GM18517 (cell line): ENCODE measurements around the gene SKAP1.
"Not testable (repeated sequence)": the region's sequence is repeated elsewhere in the genome, so short reads cannot be mapped to it uniquely, and the experiment has no call there.

Source experiments
- ATAC-seq: cut with Tn5 transposase; IDR thresholded peaks from one replicate; pipeline ENCODE4 v1.9.1; 2021; ENCODE audit warnings: mild to moderate bottlenecking, moderate library complexity; ENCODE audit not compliant: unreplicated experiment

Gene SKAP1

GRCh38 chr17:48294020-48294805, 135.8 kb downstream of the SKAP1 start:
- no peak for ATAC-seq

DNA sequence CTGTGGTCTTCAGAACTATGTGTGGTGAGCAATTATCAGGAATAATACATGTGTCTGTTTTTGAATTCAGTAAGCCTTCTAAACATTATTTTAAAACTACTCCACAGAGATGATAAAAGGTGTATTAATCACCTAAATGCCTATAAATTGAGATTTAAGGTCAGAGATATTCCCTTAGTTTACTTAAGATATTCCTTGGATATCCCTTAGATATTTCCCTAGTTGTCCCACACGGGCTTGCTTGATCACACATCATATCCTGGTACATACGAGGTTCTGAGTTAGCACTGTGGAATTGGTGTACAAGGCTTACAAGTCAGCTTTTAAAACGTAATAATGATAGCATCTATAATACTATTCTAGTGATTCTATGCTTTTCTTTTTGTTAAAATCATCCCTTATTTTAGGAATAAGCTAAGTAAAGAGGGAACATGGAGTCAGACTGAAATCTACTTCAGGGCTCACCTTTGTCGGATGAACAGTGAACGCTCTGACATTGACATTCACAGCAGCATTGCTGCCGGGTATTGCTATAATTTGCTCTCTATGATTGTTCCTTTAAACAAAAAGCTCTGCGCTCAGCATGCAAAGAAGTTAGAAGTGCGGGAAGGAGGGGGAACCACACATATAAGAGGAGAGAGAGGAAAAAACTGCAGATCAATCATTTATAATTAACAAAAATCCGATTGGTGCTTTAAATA, 136.5 kb downstream of the SKAP1 start:
- ATAC-seq = no peak

DNA sequence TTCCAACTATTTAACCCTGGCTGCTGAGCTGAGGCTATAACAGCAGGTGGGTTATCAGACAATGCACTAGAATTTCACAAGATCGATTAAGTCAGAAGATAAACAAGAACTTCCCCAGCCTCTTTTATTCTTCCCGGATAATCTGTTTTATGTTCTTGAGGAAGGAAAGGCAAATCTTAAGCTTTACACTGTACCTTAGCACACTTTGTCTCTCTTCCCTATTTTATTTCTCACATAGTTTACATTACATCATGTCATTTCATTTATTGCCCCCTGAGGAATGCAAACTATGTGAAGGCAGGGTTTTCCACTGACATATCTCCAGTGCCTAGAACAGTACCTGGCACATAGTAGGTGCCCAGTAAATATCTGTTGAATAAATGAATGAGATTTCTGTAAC, 139.6 kb downstream of the SKAP1 start:
- ATAC-seq = no peak

- not testable (repeated sequence) for ATAC-seq
Observed at GRCh38 chr17:48286917-48287316, 143.1 kb downstream of the SKAP1 start.

GRCh38 chr17:48285614-48286013, 144.4 kb downstream of the SKAP1 start:
- no peak for ATAC-seq

- ATAC-seq = no peak
Observed at GRCh38 chr17:48283907-48284306, 146.1 kb downstream of the SKAP1 start.

DNA sequence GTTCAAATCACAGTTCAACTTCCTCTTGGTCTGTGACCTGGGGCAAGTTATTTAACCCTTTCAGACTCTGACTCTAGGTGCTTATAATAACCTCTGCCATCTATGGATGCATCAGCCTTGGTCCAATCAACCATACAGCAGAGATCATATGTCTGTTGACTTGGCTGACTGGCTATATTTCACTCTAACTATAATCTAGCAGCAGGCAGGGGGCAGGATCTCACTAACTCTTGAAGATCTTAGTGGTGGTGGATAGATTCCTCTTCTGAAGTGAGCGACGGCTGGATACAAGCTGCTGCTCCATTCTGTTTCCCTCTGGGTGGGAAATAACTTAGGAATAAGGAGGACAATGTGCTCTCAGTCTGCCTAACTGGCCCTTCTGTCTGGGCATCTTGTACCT, 146.6 kb downstream of the SKAP1 start:
- no peak for ATAC-seq

DNA sequence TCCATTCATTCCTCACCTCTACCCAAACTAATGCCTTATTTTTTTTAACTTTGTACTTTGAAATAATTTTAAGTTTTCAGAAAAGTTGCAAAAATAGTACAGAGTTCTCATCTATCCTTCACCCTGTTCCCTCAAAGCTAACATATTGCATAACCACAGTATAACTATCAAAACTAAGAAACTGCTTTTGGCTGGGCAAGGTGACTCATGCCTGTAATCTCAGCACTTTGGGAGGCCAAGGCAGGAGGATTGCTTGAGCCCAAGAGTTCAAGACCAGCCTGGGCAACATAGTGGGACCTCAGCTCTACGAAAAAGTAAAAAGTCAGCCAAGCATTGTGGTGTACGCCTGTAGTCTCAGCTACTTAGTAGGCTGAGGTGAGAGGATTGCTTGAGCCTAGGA, 147.7 kb downstream of the SKAP1 start:
- no peak for ATAC-seq

GRCh38 chr17:48278760-48279491, 151.1 kb downstream of the SKAP1 start:
- no peak for ATAC-seq

- ATAC-seq = no peak
Observed at GRCh38 chr17:48276776-48277175, 153.2 kb downstream of the SKAP1 start.

GRCh38 chr17:48270899-48271298, 159.1 kb downstream of the SKAP1 start:
- ATAC-seq = no peak

DNA sequence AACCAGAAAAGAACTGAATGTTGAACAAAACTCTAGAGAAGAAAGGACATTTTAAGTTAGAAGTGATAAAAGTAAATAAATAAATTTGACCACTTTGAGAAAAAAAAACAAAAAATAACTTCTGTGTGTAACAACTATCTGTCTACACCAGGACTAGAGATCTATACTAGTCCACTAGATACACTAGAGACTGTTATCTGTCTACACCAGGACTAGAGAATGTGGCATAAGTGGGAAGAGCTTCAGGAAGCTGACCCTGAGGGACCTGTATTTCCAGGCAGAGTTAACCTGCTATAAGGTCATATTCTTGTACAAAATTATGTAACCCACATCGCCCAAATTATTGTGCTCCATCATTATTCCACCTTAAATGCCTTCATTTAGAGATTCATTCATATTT, 160.8 kb downstream of the SKAP1 start:
- no peak for ATAC-seq

DNA sequence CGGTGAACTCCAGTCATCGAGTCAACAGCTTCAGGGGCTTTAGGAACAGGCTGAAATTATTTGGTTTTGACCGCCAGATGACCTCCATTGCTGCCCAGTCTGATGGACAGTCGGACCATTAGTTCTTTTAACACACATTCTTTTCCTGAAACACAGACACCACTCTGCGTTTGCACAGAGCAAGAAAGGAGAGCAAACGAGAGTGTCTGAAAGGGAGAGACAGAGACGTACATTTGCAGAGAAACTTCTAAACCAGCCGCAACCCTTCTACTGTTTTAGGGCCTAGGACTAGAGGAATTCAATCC, 166.3 kb downstream of the SKAP1 start:
- ATAC-seq = no peak

DNA sequence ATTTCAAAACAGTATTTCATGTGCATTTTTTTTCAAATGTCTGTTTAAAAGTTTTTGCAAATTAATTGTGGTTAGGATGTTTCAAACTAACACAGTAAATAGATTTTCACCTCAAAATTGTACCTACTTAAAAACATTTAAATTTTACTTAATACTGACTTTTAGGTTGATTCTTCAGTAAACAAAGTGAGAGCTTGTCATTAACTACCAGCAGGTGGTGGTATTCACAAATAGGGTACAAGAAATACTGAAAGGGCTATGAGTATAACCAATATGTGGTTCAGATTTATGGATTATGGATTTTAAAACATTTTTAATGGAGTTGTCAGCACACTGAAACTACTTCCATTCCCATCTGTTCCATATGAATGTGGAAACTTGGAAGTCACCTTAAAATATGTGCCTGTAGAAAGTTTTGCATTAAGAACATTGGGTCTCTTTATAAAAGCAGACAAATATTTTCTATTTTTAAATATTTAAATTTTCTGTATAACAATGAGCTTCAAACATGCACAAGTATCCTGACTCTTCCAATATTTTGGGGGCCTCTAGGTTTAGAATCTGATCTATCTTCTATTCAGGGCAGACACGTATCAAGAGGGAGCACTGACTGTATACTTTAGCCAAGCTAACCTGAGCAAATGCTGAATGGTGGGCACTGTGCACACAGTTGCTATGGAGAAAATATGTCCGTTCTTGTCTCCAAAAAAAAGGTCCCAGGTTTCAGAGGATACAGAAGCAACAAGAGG, 166.9 kb downstream of the SKAP1 start:
- ATAC-seq = no peak

GRCh38 chr17:48261297-48261880, 168.6 kb downstream of the SKAP1 start:
- no peak for ATAC-seq

GRCh38 chr17:48259694-48260291, 170.2 kb downstream of the SKAP1 start:
- ATAC-seq = no peak

GRCh38 chr17:48258331-48258730, 171.7 kb downstream of the SKAP1 start:
- ATAC-seq = no peak

DNA sequence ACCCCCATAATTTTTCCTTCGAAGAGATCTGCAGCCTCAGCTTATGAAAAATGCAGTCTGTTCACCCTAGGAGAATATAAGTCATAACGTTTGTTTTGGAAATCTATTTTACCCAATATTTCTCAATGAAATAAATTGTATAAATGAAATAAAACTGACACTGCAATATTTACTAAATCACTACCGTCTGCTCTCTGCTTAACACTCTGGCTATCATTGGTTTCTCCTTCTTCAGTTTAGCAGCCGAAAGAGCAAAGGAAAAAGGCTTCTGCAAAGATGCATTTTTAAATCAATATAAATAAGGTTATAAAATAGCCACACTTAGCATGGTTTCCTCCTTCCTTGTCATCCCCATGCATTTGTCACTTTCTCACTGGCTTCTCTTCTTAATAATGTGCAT, 174.3 kb downstream of the SKAP1 start:
- ATAC-seq = no peak

DNA sequence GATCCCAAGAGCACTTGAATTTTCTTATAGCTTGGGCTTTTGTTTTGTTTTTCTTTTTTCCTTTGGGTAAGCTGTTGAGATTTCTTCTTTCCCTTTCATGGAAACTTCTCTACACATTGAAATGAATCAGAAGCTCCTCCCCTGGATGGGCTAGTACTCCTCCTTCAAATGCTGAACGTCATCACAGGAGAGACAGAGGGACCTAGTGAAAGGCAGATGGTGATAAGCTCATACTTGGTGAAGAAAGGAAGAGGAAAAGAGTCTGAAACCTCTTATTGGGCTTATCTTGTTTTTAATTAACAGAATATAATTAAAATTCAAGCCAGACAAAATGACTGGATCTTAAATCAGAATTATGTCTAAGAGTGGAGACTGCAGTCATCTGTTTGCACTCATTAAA, 175.1 kb downstream of the SKAP1 start:
- ATAC-seq = no peak

- ATAC-seq = no peak
Observed at GRCh38 chr17:48253975-48254374, 176.0 kb downstream of the SKAP1 start.

GRCh38 chr17:48251950-48252349, 178.1 kb downstream of the SKAP1 start:
- ATAC-seq = no peak
